Neutrophil (primary cell): ENCODE measurements around the gene ARHGEF19.

Experiments
- H3K27ac ChIP-seq: fragments of 200-600 bp; sonication (generic); 2 replicates; pipeline ENCODE4 v1.5.1; 2016; ENCODE audit warnings: mild to moderate bottlenecking, moderate library complexity
- H3K27me3 ChIP-seq: fragments of 200-600 bp; sonication (generic); 2 replicates; pipeline ENCODE4 v1.6.0; 2016; ENCODE audit warnings: mild to moderate bottlenecking
- H3K36me3 ChIP-seq: fragments of 200-600 bp; sonication (generic); 2 replicates; pipeline ENCODE4 v1.5.1; 2017
- H3K4me1 ChIP-seq, 2 experiments: fragments of 200-600 bp in 1 of 2; sonication (generic) in 1 of 2; 1 replicate in 1 of 2; 2 replicates in 1 of 2; pipeline versions ENCODE4 v1.5.1 to v1.6.1; 2013 to 2016; ENCODE audit warnings: low read depth in 1 of 2, low read length in 1 of 2, mild to moderate bottlenecking in 1 of 2, moderate library complexity in 1 of 2; ENCODE audit not compliant: control insufficient read depth in 1 of 2, insufficient read depth in 1 of 2
- H3K4me3 ChIP-seq, 2 experiments: fragments of 200-600 bp in 1 of 2; sonication (generic) in 1 of 2; 1 replicate in 1 of 2; 2 replicates in 1 of 2; pipeline ENCODE4 v1.5.1; 2013 to 2016; ENCODE audit warnings: low read depth in 1 of 2, low read length in 1 of 2, mild to moderate bottlenecking in 1 of 2, moderate library complexity in 1 of 2
- H3K9me3 ChIP-seq: fragments of 200-600 bp; sonication (generic); 2 replicates; pipeline ENCODE4 v1.5.1; 2016
- CTCF ChIP-seq: fragments of 200-600 bp; sonication (generic); IDR thresholded peaks from 2 replicates; pipeline ENCODE4 v1.5.1; 2016; ENCODE audit warnings: antibody characterized with exemption

The ARHGEF19 gene

GRCh38 chr1:16242556-16243214, 30.2 kb upstream of the ARHGEF19 start:
- no peak overlapping the region for H3K27ac ChIP-seq
- H3K4me1 ChIP-seq = peaks cover 0 to under 1% of the 10 kb centered on the region in 2 experiments
- H3K27me3 ChIP-seq = no peaks in the 10 kb centered on the region
- peaks cover 10% of the 10 kb centered on the region for H3K36me3 ChIP-seq
- H3K4me3 ChIP-seq = no peak overlapping the region
- no peak for TF ChIP-seq CTCF
- no peaks in the 10 kb centered on the region for H3K9me3 ChIP-seq

GRCh38 chr1:16241221-16241708, 28.8 kb upstream of the ARHGEF19 start:
- no peak overlapping the region for H3K4me3 ChIP-seq
- H3K4me1 ChIP-seq = peaks cover 14 to 15% of the 10 kb centered on the region in 2 experiments
- H3K27me3 ChIP-seq = no peaks in the 10 kb centered on the region
- TF ChIP-seq CTCF = no peak
- H3K36me3 ChIP-seq = peaks cover 5% of the 10 kb centered on the region
- no peaks in the 10 kb centered on the region for H3K9me3 ChIP-seq
- no peak overlapping the region for H3K27ac ChIP-seq

- H3K36me3 ChIP-seq = no peaks in the 10 kb centered on the region
- H3K4me3 ChIP-seq = no peak overlapping the region
- peaks cover 16 to 17% of the 10 kb centered on the region in 2 experiments for H3K4me1 ChIP-seq
- no peak overlapping the region for H3K27ac ChIP-seq
- TF ChIP-seq CTCF = no peak
- no peaks in the 10 kb centered on the region for H3K9me3 ChIP-seq
- no peaks in the 10 kb centered on the region for H3K27me3 ChIP-seq
Observed at GRCh38 chr1:16239972-16240491, 27.6 kb upstream of the ARHGEF19 start.

GRCh38 chr1:16237343-16237830, 24.9 kb upstream of the ARHGEF19 start:
- Histone ChIP-seq H3K4me3 (peak overlapping the region; percentile 67 to 73), H3K9me3 (no peaks in the 10 kb centered on the region), H3K27me3 (no peaks in the 10 kb centered on the region), H3K27ac (peak overlapping the region; percentile 37), H3K4me1 (peaks cover 16 to 17% of the 10 kb centered on the region in 2 experiments), H3K36me3 (no peaks in the 10 kb centered on the region)
- no peak for TF ChIP-seq CTCF

- TF ChIP-seq CTCF = peak; percentile 35
Observed at GRCh38 chr1:16236511-16237342, 24.3 kb upstream of the ARHGEF19 start, which contains the start of gene CPLANE2. TSS of gene CPLANE2 (minus strand) at chr1:16237183. CDS start at chr1:16236742, 441 bp downstream.

More at GRCh38 chr1:16236511-16237342, 24.3 kb upstream of the ARHGEF19 start, which contains the start of gene CPLANE2:
- Histone ChIP-seq H3K27me3 (no peaks in the 10 kb centered on the region), H3K4me3 (peak within 1 kb of the TSS; percentile 67 to 73), H3K36me3 (no peaks in the 10 kb centered on the region), H3K4me1 (peaks cover 16 to 17% of the 10 kb centered on the region in 2 experiments), H3K27ac (peak within 1 kb of the TSS; percentile 37), H3K9me3 (no peaks in the 10 kb centered on the region)
